GM18498 (cell line): ENCODE data around the gene LRRC7.
"Not testable (repeated sequence)": the region's sequence is repeated elsewhere in the genome, so short reads cannot be mapped to it uniquely, and the experiment has no call there.

Experiments used
- ATAC-seq: cut with Tn5 transposase; IDR thresholded peaks from one replicate; pipeline ENCODE4 v1.9.1; 2021; ENCODE audit warnings: mild to moderate bottlenecking, moderate library complexity; ENCODE audit not compliant: unreplicated experiment

Gene LRRC7

DNA sequence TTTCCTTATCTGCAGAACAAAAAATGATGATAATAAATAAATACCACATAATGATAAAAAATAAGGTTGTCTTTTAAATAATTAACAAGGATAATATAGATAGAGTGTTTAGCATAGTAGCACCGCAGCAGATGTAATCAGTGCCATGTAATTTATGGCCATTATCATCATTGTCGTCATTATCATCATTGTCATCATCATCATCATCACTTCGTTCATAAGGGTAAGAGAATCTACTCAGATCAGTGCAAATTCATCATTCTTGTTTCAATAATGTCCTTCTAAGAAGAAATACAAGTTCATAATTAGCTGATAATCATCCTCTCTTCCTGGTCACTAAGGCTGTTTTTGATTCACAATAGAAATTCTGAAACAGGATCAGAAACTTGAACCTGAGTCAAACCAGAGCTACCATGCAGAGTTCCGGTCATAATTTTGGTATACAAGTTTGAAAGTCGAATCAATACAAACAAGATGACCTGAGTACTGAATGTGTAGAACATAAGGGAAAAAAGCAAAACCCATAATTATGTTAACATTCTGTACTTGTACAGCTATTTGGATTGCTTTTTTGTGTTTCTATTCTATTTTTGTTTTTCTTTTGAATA lies 465.6 kb downstream of the LRRC7 start:
- ATAC-seq, result no peak

DNA sequence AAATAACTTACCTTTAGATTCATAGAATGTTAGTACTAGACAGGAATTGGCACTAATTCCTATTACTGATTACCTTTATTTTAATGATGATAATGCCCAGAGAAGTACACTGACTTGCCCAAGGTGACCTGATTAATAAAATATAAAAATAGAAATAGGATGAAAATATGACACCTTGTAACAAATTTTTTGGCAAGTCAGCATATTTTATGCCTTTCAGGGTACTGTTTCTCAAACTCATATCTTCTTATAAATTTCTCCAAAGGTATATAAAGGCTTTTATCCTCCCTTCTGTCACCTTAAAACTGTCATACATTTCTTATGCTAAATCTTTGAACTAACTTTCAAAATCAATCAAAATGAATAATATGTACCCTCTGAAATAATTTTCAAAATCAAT lies 466.2 kb downstream of the LRRC7 start:
- ATAC-seq, result no peak

DNA sequence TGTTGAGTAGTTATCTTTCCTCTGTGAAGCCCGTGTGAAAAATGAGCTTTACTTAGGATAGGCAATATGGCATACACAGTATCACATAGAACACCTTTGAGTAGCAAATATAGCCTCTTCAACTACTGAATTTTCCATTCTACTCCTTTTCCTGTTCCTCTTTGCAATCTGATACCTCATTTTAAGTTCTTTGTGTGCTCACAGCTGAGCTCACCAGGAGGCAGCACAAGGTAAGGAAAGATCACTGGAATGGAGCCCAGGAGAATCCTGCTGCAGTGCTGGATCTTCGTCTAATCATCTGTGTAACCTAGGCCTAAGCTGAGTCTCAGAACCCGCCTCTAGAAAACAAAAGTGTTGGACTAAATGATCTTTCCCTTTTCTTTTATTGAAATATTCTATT lies 466.7 kb downstream of the LRRC7 start:
- ATAC-seq, result no peak

DNA sequence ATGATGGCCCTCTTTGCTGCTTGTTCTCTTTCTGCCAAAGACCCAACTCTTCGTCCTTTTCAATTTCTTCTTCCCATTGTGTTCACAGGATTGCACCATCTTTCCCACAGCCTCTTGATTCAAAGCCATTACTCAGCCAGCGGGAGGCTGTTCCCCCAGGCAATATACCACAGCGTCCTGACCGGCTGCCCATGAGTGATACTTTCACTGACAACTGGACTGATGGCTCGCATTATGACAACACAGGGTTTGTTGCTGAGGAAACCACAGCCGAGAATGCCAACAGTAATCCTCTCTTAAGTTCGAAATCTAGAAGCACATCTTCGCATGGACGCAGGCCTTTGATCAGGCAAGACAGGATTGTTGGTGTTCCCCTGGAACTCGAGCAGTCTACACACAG lies 470.3 kb downstream of the LRRC7 start:
- ATAC-seq, result no peak

DNA sequence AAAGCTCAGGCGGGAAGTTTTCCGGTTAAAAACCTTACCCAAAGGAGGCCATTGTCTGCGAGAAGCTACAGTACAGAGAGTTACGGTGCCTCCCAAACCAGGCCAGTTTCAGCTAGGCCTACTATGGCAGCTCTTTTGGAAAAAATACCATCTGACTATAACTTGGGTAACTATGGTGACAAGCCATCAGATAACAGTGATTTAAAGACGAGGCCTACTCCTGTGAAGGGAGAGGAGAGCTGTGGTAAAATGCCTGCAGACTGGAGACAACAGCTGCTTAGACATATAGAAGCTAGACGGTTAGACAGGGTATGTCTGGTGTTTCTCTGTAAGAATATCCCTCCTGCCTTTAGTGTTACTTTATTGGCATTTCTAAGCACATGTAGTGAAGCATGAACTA lies 471.8 kb downstream of the LRRC7 start:
- no peak for ATAC-seq

DNA sequence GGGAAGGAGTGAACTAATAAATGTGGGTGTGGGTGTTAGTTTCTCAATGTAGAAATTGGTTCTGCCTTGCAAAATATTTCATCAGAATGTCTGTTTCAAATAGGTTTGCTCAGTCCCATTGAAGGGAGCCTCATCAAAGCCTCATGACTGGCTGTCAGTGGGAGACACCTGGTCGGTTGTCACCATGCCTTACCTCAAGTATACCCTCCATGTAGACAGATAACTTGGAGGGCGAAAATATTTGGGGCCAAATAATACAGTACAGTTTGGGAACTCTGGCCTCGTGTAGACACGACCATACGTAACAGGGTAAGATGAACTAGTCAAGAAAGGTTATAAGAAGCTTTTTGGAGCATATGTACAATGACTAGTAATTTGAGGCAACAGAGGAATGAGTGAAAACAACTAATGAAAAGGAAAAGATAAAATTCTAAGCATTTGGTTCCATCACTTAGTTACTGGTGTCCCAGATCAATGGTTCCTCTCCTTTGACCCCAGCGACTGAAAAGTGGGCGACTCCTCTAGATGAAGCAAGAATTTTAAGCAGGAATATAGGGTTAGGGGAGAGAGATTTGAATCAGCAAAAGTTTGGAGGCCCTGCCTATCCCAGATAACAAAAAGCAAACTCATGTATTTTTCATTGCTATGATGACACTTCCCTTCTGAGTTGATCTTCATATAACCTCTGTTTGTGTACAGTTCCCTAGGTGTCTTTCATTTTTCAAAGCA lies 473.8 kb downstream of the LRRC7 start:
- ATAC-seq, result no peak

DNA sequence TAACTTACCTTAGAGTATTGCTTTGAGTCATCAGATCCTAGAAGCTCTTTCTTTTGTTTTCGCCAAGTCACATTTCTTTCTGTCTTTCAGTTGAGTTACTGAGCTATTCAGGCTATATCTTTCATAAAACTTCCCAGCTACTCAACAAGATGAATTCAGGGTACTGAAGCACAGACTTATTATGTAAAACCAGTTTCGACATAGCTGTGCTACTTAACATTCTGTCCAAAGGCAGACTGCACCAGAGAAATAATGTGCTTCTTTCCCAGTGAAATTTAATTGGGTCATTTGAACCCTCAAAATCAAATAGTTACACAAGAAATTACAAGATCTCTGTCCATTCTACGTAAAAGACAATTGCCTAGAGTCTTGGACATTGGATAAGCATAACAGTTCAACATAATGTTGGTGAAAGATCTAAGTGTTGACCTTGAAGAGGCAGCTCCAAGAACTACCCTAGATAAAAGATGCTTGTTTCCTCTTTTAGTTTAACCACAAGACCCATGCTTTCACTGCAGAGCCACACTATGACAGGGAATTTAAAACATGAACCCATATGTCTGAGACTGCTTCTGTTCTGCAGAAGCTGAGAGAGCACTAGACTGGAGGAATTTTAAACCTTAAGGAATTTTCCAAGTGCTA lies 474.5 kb downstream of the LRRC7 start:
- ATAC-seq, result no peak

DNA sequence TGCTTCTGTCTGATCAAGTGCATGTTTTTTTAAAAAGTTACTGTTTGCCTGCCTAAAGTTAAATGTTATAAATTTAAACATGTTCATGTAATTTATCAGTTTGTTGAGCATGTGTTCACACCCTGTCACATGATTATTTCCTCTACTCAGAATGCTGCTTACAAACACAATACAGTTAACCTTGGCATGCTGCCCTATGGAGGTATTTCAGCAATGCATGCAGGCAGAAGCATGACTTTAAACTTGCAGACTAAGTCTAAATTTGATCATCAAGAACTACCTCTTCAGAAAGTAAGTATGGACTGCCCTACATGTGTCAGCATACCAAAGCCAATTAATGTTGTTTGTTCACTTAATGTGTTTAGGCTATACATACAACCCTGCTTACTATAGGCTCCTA lies 476.1 kb downstream of the LRRC7 start:
- no peak for ATAC-seq

DNA sequence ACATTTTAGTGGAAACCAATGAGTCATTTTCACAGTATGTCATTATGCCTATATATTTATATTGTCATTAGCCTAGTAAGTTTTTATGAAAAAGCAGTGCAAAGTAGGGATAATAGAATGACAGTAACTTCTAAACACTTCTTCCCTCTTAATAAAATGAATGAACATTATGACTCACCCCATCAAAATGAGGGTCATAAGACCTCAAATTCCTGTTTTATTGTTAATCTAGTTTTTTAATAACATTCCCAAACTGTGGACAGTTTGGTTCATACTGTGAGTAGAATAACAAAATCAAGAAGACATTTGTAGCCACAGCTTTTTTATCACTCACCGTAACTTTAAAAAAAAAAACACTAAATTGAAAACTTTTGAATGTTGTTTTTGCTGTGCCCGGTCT lies 477.1 kb downstream of the LRRC7 start:
- ATAC-seq, result no peak

DNA sequence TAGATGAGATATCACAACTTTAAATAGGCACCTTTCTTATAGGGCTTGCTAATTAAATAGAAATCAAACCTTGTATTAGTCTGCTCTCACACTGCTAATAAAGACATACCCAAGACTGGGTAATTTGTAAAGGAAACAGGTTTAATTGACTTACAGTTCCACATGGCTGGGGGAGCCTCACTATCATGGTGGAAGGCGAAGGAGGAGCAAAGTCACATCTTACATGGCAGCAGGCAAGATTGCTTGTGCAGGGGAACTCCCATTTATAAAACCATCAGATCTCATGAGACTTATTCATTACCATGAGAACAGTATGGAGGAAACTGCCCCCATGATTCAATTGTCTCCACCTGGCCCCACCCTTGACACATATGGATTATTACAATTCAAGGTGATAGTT lies 477.9 kb downstream of the LRRC7 start:
- ATAC-seq, result not testable (repeated sequence)

DNA sequence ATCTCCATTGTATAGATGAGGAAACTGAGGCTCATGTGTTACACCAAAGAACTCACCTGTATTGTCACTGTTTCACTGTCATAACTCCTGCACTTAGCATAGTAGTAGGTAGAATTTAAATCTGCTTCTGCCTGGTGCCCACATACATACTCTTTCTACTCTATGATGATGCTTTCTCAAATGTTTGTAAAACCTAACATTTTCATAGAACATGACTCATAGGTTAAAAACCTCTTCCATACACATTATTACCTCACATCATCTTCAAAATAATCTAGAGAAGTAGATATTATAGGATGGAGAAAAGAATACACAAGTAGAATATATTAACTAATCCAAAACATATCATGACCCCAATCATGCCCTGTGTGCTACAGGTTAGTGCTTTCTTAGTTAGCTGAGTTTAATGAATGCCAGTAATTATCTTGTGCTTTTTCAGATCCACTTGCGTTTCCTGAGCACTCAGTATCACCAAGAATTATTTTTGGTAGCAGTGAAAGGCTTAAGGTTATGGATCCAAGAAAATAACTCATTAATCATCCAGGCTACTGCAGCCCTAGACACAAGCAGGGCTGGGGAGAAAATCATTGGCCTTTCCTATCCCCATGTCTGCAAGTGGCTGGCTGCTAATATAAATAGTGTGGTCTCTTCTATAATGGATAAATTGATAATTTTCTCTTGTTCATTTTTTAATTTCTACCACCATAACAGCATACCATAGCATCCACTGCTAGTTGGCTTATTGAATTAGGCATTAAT lies 480.8 kb downstream of the LRRC7 start:
- no peak for ATAC-seq

DNA sequence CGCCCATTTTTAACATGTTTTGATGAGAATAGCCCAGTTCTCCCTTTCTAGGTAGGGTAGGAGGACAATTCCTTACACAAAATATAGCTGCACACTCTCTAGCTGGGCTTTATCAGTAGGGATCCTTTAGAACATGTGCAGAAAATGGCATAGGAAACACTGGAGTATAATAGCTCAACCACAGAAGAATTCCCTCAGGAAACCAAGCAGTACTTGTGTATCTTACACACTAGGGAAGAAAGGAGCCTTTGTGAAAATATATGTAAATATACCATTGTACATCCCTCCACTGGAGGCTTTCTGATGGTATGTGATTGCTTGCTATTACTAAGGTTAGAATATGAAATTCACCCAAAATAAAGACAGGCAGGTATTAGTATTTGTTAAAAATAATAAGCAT lies 484.2 kb downstream of the LRRC7 start:
- no peak for ATAC-seq

DNA sequence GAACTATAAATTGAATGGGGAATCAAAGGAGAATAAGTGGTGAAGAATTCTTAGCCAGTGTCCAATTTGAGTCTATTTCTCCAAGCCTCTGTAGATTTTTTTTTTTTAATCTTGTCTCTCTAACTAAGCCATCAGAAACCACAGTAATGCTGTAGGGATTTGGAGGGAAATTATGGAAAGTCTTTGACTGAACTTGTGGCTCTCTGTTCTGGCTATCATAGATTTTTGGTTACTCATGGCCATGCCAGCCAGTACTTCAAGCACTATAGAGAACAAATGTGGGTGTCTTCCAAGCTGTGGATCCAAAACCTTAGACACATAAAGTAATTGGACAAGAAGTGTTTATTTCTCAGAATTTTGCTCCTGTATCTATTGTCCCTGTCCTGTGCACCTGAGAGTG lies 489.8 kb downstream of the LRRC7 start:
- ATAC-seq, result no peak

DNA sequence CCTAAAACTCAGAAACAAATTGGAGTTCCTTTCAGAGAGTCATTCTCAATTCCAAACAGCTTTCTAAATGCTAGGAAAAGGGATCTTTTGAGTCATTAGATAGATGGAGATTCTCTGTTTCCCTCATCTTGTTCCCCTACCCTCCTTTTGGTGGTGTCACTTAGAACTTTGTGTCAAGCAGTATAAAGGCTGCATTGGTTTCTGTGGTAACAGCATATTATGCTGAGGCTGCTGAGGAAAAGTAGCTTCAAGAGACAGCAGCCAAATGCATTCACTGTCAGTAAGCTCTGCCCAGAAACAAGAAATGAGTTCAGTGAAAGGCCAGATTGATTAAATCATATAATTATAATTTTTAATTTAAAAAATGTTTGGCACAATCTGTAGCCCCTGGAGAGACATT lies 493.5 kb downstream of the LRRC7 start:
- no peak for ATAC-seq

DNA sequence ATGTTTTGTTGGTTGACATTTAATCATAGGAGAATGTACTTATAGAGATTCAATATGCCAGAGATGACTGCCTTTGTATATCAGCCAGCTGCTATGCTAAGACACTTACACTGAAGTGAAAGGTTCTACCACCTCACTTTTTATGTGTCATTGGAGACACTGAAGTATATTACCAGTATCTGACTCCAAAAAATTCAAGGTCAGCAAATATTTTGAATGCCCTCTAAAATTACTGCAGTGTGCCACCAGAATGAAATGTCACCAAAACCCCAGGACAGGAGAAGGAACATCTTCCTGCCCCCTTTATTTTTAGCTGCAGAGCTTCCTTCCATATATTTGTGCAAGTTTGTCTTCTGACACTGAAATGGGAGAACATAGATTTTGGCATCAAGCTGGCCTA lies 496.1 kb downstream of the LRRC7 start:
- ATAC-seq, result no peak

DNA sequence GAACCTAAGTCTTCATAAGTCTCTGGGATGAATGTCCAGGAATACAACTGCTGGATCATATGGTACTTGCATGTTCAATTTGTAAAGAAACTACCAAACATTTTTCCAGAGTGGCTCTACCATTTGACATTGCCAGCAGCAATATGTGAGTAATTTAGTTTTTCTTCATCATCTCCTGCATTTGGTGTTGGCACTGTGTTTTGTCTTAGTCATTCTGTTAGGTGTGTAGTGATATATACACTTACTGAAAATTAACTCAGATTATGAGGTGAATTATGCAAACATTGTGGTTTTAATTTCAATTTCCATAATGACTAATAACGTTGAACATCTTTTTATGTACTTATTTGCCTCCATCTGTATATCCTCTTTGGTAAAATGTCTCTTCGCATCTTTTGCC lies 499.0 kb downstream of the LRRC7 start:
- ATAC-seq, result no peak

DNA sequence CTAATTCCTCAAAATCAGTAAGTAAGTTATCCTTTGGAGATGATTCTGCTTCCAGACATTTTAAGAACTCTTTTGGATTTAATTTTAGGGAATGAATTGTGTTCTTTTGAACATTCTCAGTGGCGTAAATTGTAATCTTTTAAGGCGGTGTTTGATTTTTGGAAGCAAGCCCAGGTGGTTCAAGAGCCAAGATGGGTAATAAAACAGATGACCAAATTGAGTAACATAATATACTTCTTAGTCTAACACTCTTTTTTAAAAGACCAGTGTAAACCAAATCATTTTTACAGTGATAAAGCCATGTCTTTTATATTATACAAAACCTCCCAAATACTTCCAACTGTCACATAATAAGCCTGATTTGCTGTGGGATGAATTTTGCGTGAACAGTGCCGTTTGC lies 503.9 kb downstream of the LRRC7 start:
- no peak for ATAC-seq

DNA sequence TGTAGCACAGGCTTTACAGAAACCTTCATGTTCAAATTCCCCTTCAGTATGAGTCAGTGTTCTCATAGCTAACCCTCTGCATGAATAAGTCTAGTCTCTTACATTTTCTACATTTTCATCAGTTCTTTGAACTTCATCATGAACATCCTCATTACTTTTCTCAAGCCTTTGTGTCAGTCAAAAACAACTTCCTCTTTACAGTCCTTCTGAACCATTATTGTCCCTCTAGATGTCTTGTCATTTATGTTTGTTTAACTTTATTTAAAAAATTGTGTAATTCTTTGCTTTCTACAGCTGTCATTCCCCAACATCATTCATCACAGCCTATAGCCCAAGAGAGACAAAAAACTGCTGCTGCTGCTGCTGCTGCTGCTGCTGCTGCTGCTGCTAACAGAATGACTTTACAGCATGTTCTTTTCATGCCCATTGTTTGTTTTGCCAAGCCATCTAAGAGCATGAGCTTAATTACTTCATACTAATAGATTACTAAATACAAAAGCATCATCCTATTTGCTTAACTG lies 504.6 kb downstream of the LRRC7 start:
- no peak for ATAC-seq

DNA sequence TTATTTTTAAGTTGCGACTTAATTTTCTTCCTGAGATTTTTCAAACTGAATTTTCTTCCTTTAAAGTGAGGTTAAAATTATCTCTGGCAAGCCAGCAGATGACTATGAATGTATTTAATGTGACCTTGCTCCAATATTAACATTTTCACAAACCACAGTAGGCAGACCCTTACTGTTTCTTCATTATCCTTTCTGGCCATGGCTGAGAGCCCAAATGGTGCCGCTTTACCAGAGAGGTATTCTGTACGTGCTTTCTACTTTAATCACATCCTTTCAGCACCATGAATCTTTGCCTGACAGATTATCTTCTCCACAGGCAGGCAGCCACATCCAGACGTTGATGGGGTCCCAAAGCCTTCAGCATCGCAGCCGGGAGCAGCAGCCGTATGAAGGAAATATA lies 508.0 kb downstream of the LRRC7 start:
- no peak for ATAC-seq

DNA sequence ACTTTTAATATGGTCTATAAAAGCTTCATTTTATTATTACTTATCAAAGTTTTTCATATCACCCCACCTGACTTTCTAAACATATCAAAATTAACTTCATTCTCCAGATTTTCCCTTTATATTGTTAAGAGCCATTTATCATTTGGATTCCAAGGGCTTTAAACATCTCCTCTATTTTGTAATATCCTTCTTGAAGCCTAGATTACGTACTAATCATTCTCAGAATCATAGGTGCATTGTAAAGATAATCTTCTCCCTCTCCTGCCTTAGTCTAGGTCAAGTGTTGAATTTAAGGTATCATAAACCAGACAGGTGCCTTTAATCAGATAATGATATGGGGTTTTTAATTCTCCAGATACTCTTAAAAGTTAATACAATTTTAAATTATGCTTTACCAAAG lies 509.3 kb downstream of the LRRC7 start:
- ATAC-seq, result no peak

DNA sequence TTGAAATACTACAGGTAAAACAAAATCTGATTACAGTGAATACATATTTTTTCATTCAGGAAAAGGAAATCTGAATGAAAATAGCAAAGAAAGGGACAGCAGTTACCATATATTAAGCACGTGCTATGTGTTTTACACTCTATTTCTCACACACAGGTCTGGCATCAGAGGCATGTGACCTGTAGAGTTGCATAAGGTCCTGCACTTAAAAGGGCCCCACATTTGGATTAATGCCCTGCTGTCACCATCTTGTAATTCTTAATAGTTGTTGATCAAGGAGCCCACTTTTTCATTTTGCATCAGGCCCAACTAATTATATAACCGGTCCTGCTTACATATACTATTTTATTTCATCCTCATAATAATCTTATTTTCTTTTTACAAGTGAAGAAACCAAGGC lies 511.8 kb downstream of the LRRC7 start:
- ATAC-seq, result no peak

DNA sequence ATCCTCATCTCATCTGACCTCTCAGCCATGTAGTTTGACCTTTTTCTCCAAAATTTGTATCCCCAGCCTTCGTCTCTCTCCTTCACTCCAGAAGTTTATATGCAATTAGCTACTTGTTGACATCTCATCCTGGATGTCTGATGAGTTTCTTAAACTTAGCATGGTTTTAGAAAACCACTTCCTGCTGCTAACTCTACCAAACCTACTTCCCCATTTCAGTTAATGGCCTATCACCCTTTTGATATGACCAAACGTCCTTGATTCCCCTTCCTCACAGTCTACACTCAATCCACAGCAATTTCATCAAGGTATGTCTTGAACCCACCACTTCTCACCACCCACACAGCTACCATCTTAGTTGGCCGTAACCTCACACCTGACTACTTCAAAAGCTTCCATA lies 515.8 kb downstream of the LRRC7 start:
- no peak for ATAC-seq
